HTR-8/SVneo (cell line): ENCODE measurements around the gene CCDC102B.
"Not testable (repeated sequence)": the region's sequence is repeated elsewhere in the genome, so short reads cannot be mapped to it uniquely, and the experiment has no call there.

Experiments used
- DNase-seq: peaks from one replicate; pipeline ENCODE4 v3.0.0; 2011; ENCODE audit warnings: low spot score, mixed read lengths; ENCODE audit not compliant: insufficient read length
- FAIRE-seq: peaks from 2 replicates; lab custom pipeline; 2011; peaks lifted over from hg19 to GRCh38; lab: Jason Lieb, UNC

Gene CCDC102B

GRCh38 chr18:68879947-68880346, 82.1 kb downstream of the CCDC102B start:
- FAIRE-seq, DNase-seq: not testable (repeated sequence)

GRCh38 chr18:68887410-68887809, 89.5 kb downstream of the CCDC102B start:
- FAIRE-seq, result no peak
- no peak for DNase-seq

GRCh38 chr18:68893354-68893753, 95.5 kb downstream of the CCDC102B start:
- no peak for FAIRE-seq
- no peak for DNase-seq

DNA sequence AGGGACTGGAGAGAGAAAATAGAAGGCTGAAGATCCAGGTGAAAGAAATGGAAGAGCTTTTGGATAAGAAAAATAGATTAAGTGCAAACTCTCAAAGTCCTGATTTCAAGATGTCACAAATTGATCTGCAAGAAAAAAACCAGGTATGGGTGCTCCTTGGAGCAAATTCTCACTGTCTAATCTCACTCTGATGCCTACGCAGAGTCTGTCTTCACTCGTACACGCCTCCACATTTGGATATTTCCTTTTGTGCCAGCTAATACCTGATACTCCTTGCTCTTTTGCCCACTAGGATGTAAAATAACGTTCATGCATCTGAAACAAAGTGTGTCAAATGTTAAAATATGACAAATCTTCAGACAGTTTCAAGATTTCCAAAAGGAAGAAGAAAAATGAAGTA, 99.4 kb downstream of the CCDC102B start:
- DNase-seq (no peak), FAIRE-seq (no peak)

GRCh38 chr18:68909579-68909978, 111.7 kb downstream of the CCDC102B start:
- DNase-seq (no peak), FAIRE-seq (no peak)

DNA sequence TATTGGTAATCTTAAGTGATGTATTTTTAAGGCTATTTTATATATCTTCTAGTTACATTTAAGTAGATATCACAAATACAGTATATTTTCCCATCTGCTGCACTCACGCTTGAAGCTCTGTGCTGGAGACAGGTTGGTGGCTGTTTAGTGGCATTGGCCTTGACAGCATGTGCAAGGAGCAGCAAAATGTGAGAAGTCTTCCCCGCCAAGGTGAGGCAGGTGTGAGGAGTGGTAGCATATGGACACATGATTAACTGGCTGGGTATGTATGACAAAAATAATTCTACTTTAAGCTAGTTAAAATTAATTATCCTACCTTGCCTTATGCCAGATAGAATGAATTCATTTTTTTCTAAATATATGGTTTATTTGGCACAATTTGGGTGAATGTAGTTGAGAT, 117.2 kb downstream of the CCDC102B start:
- DNase-seq, result no peak
- FAIRE-seq, result no peak

- DNase-seq, result no peak
- no peak for FAIRE-seq
Observed at GRCh38 chr18:68916734-68917133, 118.9 kb downstream of the CCDC102B start.

DNA sequence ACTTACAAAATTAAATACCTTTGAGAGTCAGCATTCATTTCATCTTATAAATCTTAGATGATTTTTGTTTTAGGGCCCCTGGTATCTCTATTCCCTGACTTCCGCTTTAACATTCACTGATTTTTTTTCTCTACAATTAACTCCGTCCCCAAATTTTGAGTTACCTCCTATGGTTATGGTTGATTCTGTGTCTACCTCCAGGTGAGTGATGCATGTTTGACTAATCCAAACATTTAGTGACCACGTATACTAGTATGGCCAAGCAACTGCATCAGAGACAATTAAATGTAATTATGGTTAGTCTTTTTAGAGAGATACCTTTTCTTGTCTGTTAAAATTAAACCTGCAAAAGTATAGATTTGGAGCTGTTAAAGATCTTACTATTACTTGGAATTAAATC, 120.3 kb downstream of the CCDC102B start:
- FAIRE-seq (no peak), DNase-seq (no peak)

DNA sequence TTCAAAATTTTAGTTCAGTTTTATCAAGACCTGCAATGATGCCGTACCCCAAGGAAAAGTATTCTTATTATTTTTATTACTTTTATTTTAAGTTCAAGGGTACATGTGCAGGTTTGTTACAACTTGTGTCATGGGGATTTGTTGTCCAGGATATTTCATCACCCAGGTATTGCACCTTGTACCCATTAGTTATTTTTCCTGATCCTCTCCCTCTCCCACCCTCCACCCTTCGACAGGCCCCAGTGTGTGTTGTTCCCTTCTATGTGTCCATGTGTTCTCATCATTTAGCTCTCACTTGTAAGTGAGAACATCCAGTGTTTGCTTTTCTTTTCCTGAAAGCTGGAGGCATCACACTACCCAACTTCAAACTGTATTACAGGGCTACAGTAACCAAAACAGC, 122.0 kb downstream of the CCDC102B start:
- DNase-seq (no peak), FAIRE-seq (no peak)

DNA sequence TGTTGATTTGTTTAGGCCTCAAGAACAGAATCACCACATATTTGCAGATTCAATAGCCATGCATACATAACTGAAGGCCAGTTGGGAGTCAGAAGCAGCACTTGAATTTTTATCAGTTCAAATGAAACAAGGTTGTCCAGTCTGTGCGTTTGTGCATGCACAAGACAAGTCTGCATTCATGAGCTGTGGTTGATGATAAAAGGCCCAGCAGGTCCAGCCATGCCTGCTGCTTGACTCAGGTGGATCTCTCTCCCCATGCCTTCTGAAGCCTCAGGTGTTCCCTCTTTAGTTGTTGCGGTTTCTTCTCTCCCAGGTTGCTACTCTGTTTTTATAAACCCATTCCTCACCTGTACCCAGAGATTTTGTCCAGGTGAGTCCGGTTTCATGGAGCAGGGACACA, 124.5 kb downstream of the CCDC102B start:
- no peak for DNase-seq
- no peak for FAIRE-seq

DNA sequence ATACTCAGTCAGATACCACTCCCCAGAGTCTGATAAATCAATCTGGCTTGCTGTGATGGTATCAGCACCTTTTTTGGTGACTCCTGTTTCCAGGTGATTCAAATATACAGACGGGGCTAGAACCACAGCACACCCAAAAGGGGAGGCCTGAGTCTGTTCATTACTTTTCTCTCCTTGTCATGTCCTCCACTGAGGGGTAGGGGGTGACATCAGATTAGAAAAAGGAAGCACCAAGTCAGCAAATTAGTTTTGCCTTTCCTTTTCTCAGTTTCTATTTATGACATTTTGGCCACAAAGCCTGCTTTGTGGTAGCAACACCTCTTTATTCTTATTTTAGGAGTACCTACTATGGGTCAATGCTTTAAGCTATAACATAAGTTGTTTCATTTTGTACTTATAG, 127.4 kb downstream of the CCDC102B start:
- FAIRE-seq, result no peak
- DNase-seq, result no peak

GRCh38 chr18:68928762-68929675, 131.1 kb downstream of the CCDC102B start:
- no peak for FAIRE-seq
- DNase-seq, result no peak

GRCh38 chr18:68935686-68936085, 137.8 kb downstream of the CCDC102B start:
- DNase-seq, result no peak
- no peak for FAIRE-seq

- DNase-seq (no peak), FAIRE-seq (no peak)
Observed at GRCh38 chr18:68937029-68937599, 139.2 kb downstream of the CCDC102B start.

GRCh38 chr18:68940039-68940438, 142.2 kb downstream of the CCDC102B start:
- FAIRE-seq (no peak), DNase-seq (no peak)

GRCh38 chr18:68940754-68941153, 142.9 kb downstream of the CCDC102B start:
- DNase-seq (no peak), FAIRE-seq (no peak)

GRCh38 chr18:68942230-68942629, 144.3 kb downstream of the CCDC102B start:
- FAIRE-seq, result no peak
- no peak for DNase-seq

- not testable (repeated sequence) for DNase-seq, FAIRE-seq
Observed at GRCh38 chr18:68943861-68944260, 146.0 kb downstream of the CCDC102B start.

GRCh38 chr18:68944330-68944729, 146.4 kb downstream of the CCDC102B start:
- no peak for DNase-seq
- no peak for FAIRE-seq

GRCh38 chr18:68944826-68945225, 146.9 kb downstream of the CCDC102B start:
- DNase-seq, result no peak
- no peak for FAIRE-seq

DNA sequence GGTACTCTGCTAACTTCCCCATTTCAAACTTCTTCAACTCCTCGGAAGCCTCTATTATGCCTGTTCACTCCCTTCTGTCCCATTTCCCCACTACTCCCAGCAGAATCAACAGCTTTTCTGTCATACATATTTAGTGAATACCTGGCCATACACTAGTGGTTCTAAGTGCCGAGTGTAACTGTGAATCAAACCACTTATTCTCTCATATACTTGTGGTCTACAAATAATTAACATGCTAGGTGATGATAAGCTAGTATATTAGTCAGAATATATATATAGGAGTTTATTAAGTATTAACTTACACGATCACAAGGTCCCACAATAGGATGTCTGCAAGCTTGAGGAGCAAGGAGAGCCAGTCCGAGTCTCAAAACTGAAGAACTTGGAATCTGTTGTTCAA, 150.7 kb downstream of the CCDC102B start:
- DNase-seq, result no peak
- no peak for FAIRE-seq

DNA sequence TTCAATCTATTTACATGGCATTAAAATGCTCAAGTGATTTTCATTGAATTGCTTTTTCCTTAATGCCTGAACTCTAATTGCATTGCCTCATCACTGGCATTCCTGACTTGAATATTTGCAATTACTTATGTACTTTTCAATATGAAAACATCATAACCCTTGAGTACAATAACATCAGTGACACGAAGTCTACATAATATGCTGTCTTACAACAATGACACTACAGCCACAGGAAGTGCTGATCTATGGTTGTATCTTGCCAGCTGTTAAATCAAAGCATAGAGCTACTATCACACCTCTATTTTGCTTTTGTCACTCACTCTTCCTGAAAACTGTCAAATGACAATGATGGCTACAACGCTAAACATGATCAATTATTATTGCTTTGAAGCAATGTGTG, 156.9 kb downstream of the CCDC102B start:
- no peak for FAIRE-seq
- DNase-seq, result no peak
